ENCODE results near the gene CPM. TPM values are rescaled to one million over a fixed set of nuclear protein-coding genes. Genes with fewer than 3 reads are reported as not detected.

Gene CPM
- total and polyA plus RNA-seq, 7 donors: 2.2 to 13.3 (median 5.8) TPM

DNA sequence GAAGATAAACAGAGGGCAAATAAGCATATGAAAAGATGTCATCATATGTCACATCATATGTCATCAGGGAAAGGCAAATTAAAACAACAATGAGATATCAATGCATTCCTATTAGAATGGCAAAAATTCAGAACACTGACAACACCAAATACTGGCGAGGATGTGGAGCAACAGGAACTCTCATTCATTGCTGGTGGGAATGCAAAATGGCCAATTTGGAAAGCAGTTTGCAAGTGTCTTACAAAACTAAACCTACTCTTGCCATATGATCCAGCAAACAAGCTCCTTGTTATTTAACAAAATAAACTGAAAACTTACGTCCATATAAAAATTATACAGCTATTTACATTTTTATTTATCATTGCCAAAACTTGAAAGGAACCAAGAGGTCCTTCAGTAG, 32.7 kb downstream of the CPM start:
- Histone ChIP-seq H3K36me3 (ENCODE audit: insufficient read depth in 1 of 2, low read depth in 1 of 2) (no peaks in the 10 kb centered on the region), H3K27me3 (ENCODE audit: insufficient read depth in 3 of 3, low read length in 2 of 3) (no peaks in the 10 kb centered on the region), H3K9me3 (no peaks in the 10 kb centered on the region), H3K4me3 (no peak overlapping the region), H3K27ac (no peak overlapping the region), H3K4me1 (no peaks in the 10 kb centered on the region)
- intact Hi-C loops (cut with DNase I): no loop called here
- TF ChIP-seq, protein P1, sequence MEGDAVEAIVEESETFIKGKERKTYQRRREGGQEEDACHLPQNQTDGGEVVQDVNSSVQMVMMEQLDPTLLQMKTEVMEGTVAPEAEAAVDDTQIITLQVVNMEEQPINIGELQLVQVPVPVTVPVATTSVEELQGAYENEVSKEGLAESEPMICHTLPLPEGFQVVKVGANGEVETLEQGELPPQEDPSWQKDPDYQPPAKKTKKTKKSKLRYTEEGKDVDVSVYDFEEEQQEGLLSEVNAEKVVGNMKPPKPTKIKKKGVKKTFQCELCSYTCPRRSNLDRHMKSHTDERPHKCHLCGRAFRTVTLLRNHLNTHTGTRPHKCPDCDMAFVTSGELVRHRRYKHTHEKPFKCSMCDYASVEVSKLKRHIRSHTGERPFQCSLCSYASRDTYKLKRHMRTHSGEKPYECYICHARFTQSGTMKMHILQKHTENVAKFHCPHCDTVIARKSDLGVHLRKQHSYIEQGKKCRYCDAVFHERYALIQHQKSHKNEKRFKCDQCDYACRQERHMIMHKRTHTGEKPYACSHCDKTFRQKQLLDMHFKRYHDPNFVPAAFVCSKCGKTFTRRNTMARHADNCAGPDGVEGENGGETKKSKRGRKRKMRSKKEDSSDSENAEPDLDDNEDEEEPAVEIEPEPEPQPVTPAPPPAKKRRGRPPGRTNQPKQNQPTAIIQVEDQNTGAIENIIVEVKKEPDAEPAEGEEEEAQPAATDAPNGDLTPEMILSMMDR (IDR thresholded peaks at IDR 0.05): no peak
- no peak for DNase-seq
- 44 to 45% (median 44%) methylated on average over 2 of the region's 2 CpGs for WGBS, 3 donors
- ATAC-seq: no peak

DNA sequence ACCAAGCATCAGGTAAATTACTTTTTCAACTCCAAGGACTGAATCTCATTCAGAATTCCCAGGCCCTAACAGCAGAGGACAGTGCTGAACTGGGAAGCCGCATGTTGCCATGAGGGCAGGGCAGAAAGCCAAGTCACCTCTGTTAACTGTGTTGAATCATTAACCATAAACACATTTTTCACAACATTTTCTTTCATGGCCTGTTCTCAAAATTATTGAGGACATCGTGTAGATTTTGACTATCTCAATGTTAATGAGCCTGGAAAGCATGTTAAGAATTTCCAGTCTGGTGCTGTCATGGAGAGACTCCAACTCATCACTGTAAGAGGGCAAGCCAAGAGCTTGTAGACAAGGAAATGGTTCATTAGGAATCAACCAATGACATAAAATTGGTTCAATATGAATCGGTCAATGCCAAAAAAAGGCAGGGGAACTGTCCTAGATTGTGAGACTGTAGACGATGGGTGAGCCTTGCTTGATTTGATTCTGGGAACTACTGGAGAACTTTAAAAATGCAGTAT, 33.7 kb downstream of the CPM start:
- H3K9me3 ChIP-seq: no peaks in the 10 kb centered on the region
- intact Hi-C loops (cut with DNase I): no loop called here
- no peaks in the 10 kb centered on the region for H3K4me1 ChIP-seq
- WGBS, 3 donors: 25 to 30% (median 29%) methylated on average over 4 of the region's 4 CpGs
- no peak for DNase-seq
- ATAC-seq: no peak
- H3K36me3 ChIP-seq (ENCODE audit: insufficient read depth in 1 of 2, low read depth in 1 of 2): no peaks in the 10 kb centered on the region
- no peaks in the 10 kb centered on the region for H3K27me3 ChIP-seq (ENCODE audit: insufficient read depth in 3 of 3, low read length in 2 of 3)
- no peak overlapping the region for H3K4me3 ChIP-seq
- TF ChIP-seq, protein P1 (IDR thresholded peaks at IDR 0.05): no peak
- H3K27ac ChIP-seq: no peak overlapping the region

- H3K4me1 ChIP-seq: no peaks in the 10 kb centered on the region
- TF ChIP-seq, protein P1 (IDR thresholded peaks at IDR 0.05): no peak
- no peak overlapping the region for H3K27ac ChIP-seq
- intact Hi-C loops (cut with DNase I): no loop called here
- H3K36me3 ChIP-seq (ENCODE audit: insufficient read depth in 1 of 2, low read depth in 1 of 2): no peaks in the 10 kb centered on the region
- DNase-seq (no peak), ATAC-seq (no peak)
- H3K4me3 ChIP-seq: no peak overlapping the region
- no peaks in the 10 kb centered on the region for H3K27me3 ChIP-seq (ENCODE audit: insufficient read depth in 3 of 3, low read length in 2 of 3)
- H3K9me3 ChIP-seq: no peaks in the 10 kb centered on the region
- 61 to 71% (median 62%) methylated on average over 4 of the region's 4 CpGs for WGBS, 3 donors
Measured at GRCh38 chr12:68896881-68897540, 36.0 kb downstream of the CPM start.

- no peaks in the 10 kb centered on the region for H3K27me3 ChIP-seq (ENCODE audit: insufficient read depth in 3 of 3, low read length in 2 of 3)
- H3K27ac ChIP-seq: no peak overlapping the region
- H3K36me3 ChIP-seq (ENCODE audit: insufficient read depth in 1 of 2, low read depth in 1 of 2): no peaks in the 10 kb centered on the region
- WGBS, 3 donors: 90 to 92% (median 90%) methylated on average over 7 of the region's 7 CpGs
- ATAC-seq (no peak), DNase-seq (no peak)
- no peak overlapping the region for H3K4me3 ChIP-seq
- no peaks in the 10 kb centered on the region for H3K4me1 ChIP-seq
- intact Hi-C loops (cut with DNase I): no loop called here
- TF ChIP-seq, protein P1 (IDR thresholded peaks at IDR 0.05): no peak
- no peaks in the 10 kb centered on the region for H3K9me3 ChIP-seq
Measured at GRCh38 chr12:68894276-68894855, 38.6 kb downstream of the CPM start.
